Vagina (tissue), 2 donors: ENCODE measurements around the gene ZNF385C. TPM values are rescaled to one million over a fixed set of nuclear protein-coding genes. Genes with fewer than 3 reads are reported as not detected.

ENCODE experiments used
- DNase-seq, 2 donors: peaks; one replicate each; pipeline ENCODE4 v3.0.0-alpha.2; 2017; ENCODE audit errors: extremely low spot score in 2 of 2
- H3K27ac ChIP-seq: fragments of 200-600 bp; sonication (generic); one replicate; pipeline ENCODE4 v1.5.1; 2019
- H3K27me3 ChIP-seq: fragments of 200-600 bp; sonication (generic); one replicate; pipeline ENCODE4 v1.5.1; 2019
- H3K36me3 ChIP-seq, 2 donors: fragments of 200-600 bp; sonication (generic); one replicate each; pipeline ENCODE4 v1.5.1; 2017 to 2019
- H3K4me1 ChIP-seq: fragments of 200-600 bp; sonication (generic); one replicate; pipeline ENCODE4 v1.5.1; 2019
- H3K4me3 ChIP-seq, 2 donors: fragments of 200-600 bp; sonication (generic); 1 replicate in 1 of 2; 2 replicates in 1 of 2; pipeline ENCODE4 v1.5.1; 2016 to 2019
- H3K9me3 ChIP-seq: fragments of 200-600 bp; sonication (generic); one replicate; pipeline ENCODE4 v1.5.1; 2019
- POLR2A ChIP-seq, 2 donors: fragments of 450-650 bp; IDR thresholded peaks; one replicate each; pipeline ENCODE4 v1.6.1; 2017; ENCODE audit warnings: antibody characterized with exemption in 2 of 2, mild to moderate bottlenecking in 2 of 2, moderate library complexity in 2 of 2
- POLR2AphosphoS5 ChIP-seq, 2 donors: sonication (generic); formaldehyde crosslinking; IDR thresholded peaks; one replicate each; pipeline ENCODE4 v1.9.0; 2017; ENCODE audit warnings: antibody characterized with exemption in 2 of 2, mild to moderate bottlenecking in 2 of 2, low read depth in 1 of 2; ENCODE audit not compliant: insufficient read depth in 1 of 2
- intact Hi-C: fragments of 100-400 bp; cut with DNase I; formaldehyde crosslinking; loops from one replicate; pipeline ENCODE4 v1.15.1; 2023
- total RNA-seq: library from RNA; depleted of rRNA; stranded (reverse); fragments of >200 nt; gene quantifications from one replicate; pipeline ENCODE4 v1.2.3, GENCODE V29; 2016
- TF ChIP-seq, protein P1 (sequence below), 3 experiments: fragments of 450-650 bp in 2 of 3; fragments of 200-600 bp in 1 of 3; sonication (generic) in 1 of 3; IDR thresholded peaks; one replicate each; pipeline ENCODE4 v1.5.1; 2017 to 2019; ENCODE audit warnings: antibody characterized with exemption in 3 of 3, mild to moderate bottlenecking in 2 of 3, moderate library complexity in 2 of 3

The ZNF385C gene
- total RNA-seq, 1 donor from 2014 or later: 0.49 TPM

- Histone ChIP-seq H3K36me3 (no peaks in the 10 kb centered on the region), H3K27ac (no peak overlapping the region), H3K4me3 (no peak overlapping the region), H3K4me1 (peaks cover 16% of the 10 kb centered on the region), H3K27me3 (no peaks in the 10 kb centered on the region), H3K9me3 (no peaks in the 10 kb centered on the region)
- TF ChIP-seq POLR2AphosphoS5 (IDR thresholded peaks at IDR 0.05; ENCODE audit: insufficient read depth in 1 of 2, low read depth in 1 of 2) (no peak), POLR2A (IDR thresholded peaks at IDR 0.05) (no peak)
- TF ChIP-seq, protein P1, sequence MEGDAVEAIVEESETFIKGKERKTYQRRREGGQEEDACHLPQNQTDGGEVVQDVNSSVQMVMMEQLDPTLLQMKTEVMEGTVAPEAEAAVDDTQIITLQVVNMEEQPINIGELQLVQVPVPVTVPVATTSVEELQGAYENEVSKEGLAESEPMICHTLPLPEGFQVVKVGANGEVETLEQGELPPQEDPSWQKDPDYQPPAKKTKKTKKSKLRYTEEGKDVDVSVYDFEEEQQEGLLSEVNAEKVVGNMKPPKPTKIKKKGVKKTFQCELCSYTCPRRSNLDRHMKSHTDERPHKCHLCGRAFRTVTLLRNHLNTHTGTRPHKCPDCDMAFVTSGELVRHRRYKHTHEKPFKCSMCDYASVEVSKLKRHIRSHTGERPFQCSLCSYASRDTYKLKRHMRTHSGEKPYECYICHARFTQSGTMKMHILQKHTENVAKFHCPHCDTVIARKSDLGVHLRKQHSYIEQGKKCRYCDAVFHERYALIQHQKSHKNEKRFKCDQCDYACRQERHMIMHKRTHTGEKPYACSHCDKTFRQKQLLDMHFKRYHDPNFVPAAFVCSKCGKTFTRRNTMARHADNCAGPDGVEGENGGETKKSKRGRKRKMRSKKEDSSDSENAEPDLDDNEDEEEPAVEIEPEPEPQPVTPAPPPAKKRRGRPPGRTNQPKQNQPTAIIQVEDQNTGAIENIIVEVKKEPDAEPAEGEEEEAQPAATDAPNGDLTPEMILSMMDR (IDR thresholded peaks at IDR 0.05): no peak
- intact Hi-C loops: no loop called here
- no peak for DNase-seq
Measured at GRCh38 chr17:42098730-42099399, 592 bp upstream of the ZNF385C start.

DNA sequence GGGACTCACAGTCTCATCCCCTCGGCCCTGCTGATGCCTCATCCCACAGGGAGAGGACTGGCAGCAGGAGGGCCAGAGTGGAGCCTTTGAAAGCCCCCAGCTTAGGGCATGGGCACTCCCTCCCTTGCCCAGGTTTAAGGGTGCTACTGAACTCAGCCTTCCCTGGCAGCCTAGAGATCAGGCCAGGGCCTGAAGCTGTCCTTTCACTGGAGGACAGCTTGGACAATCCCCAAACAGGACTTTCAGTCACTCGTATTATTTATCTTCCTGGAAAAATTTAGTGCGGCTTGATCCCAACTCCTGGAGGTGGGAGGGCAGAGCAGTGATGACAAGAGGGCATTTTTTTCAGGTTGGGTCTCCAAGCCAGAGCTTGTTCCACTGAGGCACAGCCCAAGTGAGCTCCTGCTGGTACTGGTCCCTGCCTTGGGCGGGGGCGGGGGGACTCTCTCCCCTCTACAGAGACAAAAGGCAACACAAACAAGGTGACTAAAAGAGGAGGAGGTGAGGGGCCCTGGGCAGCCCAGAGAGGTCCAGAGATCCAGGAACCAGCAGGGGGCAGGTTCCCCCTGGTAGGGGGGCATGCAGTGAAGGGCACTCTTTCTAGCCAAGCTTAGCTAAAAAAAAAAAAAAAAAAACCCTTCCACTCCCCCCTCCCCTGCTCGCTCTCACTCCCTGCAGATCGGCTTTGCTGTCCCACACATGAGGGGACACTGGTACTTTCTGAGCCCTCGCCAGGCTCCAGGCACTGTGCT lies 1.7 kb downstream of the ZNF385C start:
- peaks cover 14% of the 10 kb centered on the region for H3K4me1 ChIP-seq
- no peaks in the 10 kb centered on the region for H3K27me3 ChIP-seq
- no peaks in the 10 kb centered on the region for H3K36me3 ChIP-seq
- H3K9me3 ChIP-seq: no peaks in the 10 kb centered on the region
- no peak for DNase-seq
- H3K27ac ChIP-seq: no peak overlapping the region
- TF ChIP-seq, protein P1 (IDR thresholded peaks at IDR 0.05): no peak
- TF ChIP-seq POLR2AphosphoS5 (IDR thresholded peaks at IDR 0.05; ENCODE audit: insufficient read depth in 1 of 2, low read depth in 1 of 2) (no peak), POLR2A (IDR thresholded peaks at IDR 0.05) (no peak)
- intact Hi-C loops: no loop called here
- H3K4me3 ChIP-seq: no peak overlapping the region

GRCh38 chr17:42094375-42095069 lies 3.8 kb downstream of the ZNF385C start:
- Histone ChIP-seq H3K9me3 (no peaks in the 10 kb centered on the region), H3K4me1 (peaks cover 12% of the 10 kb centered on the region), H3K27ac (no peak overlapping the region), H3K4me3 (no peak overlapping the region), H3K27me3 (no peaks in the 10 kb centered on the region), H3K36me3 (no peaks in the 10 kb centered on the region)
- no peak for DNase-seq
- intact Hi-C loops: no loop called here
- TF ChIP-seq POLR2AphosphoS5 (IDR thresholded peaks at IDR 0.05; ENCODE audit: insufficient read depth in 1 of 2, low read depth in 1 of 2): no peak
- TF ChIP-seq, protein P1 (IDR thresholded peaks at IDR 0.05): no peak
- TF ChIP-seq POLR2A (IDR thresholded peaks at IDR 0.05): no peak

GRCh38 chr17:42092939-42093338 lies 5.3 kb downstream of the ZNF385C start:
- H3K27ac ChIP-seq: no peak overlapping the region
- TF ChIP-seq POLR2A (IDR thresholded peaks at IDR 0.05) (no peak), POLR2AphosphoS5 (IDR thresholded peaks at IDR 0.05; ENCODE audit: insufficient read depth in 1 of 2, low read depth in 1 of 2) (no peak)
- TF ChIP-seq, protein P1 (IDR thresholded peaks at IDR 0.05): no peak
- no peaks in the 10 kb centered on the region for H3K27me3 ChIP-seq
- H3K4me1 ChIP-seq: peaks cover 5% of the 10 kb centered on the region
- no peak for DNase-seq
- intact Hi-C loops: no loop called here
- no peaks in the 10 kb centered on the region for H3K36me3 ChIP-seq
- no peaks in the 10 kb centered on the region for H3K9me3 ChIP-seq
- H3K4me3 ChIP-seq: no peak overlapping the region
